ENCODE measurements around the gene TRANK1.
A peak's percentile ranks its signal among the peaks of the same experiment; 100 is the strongest.
"Not testable (repeated sequence)": the region's sequence is repeated elsewhere in the genome, so short reads cannot be mapped to it uniquely, and the experiment has no call there.

Gene TRANK1

GRCh38 chr3:36944641-36945270, at the start of gene TRANK1:
Gene TRANK1 (minus strand): TSS chr3:36945054. CDS start chr3:36944809, 245 bp downstream.
- DNase-seq: peak in 48 of 56 donors; percentile 5 to 68 (median 37)

- no peak for DNase-seq
These were observed 48.8 kb upstream of the TRANK1 start, which contains the start of gene MLH1 for GRCh38 chr3:36993326-36994283. Gene MLH1 (plus strand): TSS chr3:36993518. CDS start chr3:36993548, 30 bp downstream.

GRCh38 chr3:36992806-36993325, 48.0 kb upstream of the TRANK1 start, which contains the start of gene EPM2AIP1:
Gene EPM2AIP1 (minus strand): TSS chr3:36993131. CDS start chr3:36993077, 54 bp downstream.
- DNase-seq: no peak

GRCh38 chr3:36991923-36992805, 47.3 kb upstream of the TRANK1 start:
- no peak for DNase-seq

GRCh38 chr3:36991147-36991546, 46.3 kb upstream of the TRANK1 start:
- DNase-seq: no peak

GRCh38 chr3:36989568-36989967, 44.7 kb upstream of the TRANK1 start:
- no peak for DNase-seq

- DNase-seq: no peak
These were observed 44.2 kb upstream of the TRANK1 start for GRCh38 chr3:36989005-36989404.

- no peak for DNase-seq
These were observed 43.5 kb upstream of the TRANK1 start for GRCh38 chr3:36988356-36988755.

GRCh38 chr3:36981006-36981405, 36.2 kb upstream of the TRANK1 start:
- no peak for DNase-seq

GRCh38 chr3:36973139-36973538, 28.3 kb upstream of the TRANK1 start:
- DNase-seq: no peak

GRCh38 chr3:36972163-36972562, 27.3 kb upstream of the TRANK1 start:
- no peak for DNase-seq

- DNase-seq: peak in 25 of 56 donors; percentile 2 to 42 (median 16)
These were observed 24.9 kb upstream of the TRANK1 start for GRCh38 chr3:36969540-36970432.

- DNase-seq: no peak
These were observed 24.2 kb upstream of the TRANK1 start for GRCh38 chr3:36969085-36969484.

GRCh38 chr3:36965440-36965839, 20.6 kb upstream of the TRANK1 start:
- no peak for DNase-seq

GRCh38 chr3:36964817-36965216, 20.0 kb upstream of the TRANK1 start:
- no peak for DNase-seq

- no peak for DNase-seq
These were observed 19.5 kb upstream of the TRANK1 start for GRCh38 chr3:36964331-36964730.

- not testable (repeated sequence) for DNase-seq
These were observed 18.2 kb upstream of the TRANK1 start for GRCh38 chr3:36963008-36963407.

GRCh38 chr3:36960502-36960901, 15.6 kb upstream of the TRANK1 start:
- no peak for DNase-seq

- DNase-seq: peak in 1 of 56 donors; percentile 7
These were observed 15.0 kb upstream of the TRANK1 start for GRCh38 chr3:36959821-36960220.

Measured in amygdala (tissue), 56 donors.